ENCODE results near the gene EGR2. TPM values are rescaled to one million over a fixed set of nuclear protein-coding genes. Genes with fewer than 3 reads are reported as not detected.
A peak's percentile ranks its signal among the peaks of the same experiment; 100 is the strongest.

Gene EGR2
- total RNA-seq, 1 donor from 2014 or later = 12.1 TPM

- Mint-ChIP-seq H3K36me3 (ENCODE audit: low read depth, unreplicated experiment) (no peaks in the 10 kb centered on the region), H3K4me3 (ENCODE audit: unreplicated experiment) (no peak overlapping the region), H3K27ac (ENCODE audit: unreplicated experiment) (no peak overlapping the region), H3K27me3 (ENCODE audit: low read depth, unreplicated experiment) (peaks cover 17% of the 10 kb centered on the region), H3K9me3 (ENCODE audit: unreplicated experiment) (no peaks in the 10 kb centered on the region), H3K4me1 (ENCODE audit: low read depth, unreplicated experiment) (no peaks in the 10 kb centered on the region)
- FAIRE-seq = no peak
- H3K9me3 ChIP-seq (ENCODE audit: insufficient read depth, low read depth, low read length) = no peaks in the 10 kb centered on the region
- H3K27me3 ChIP-seq (ENCODE audit: insufficient read depth, low read length) = peaks cover 2% of the 10 kb centered on the region
- no peak overlapping the region for H3K4me3 ChIP-seq (ENCODE audit: insufficient read depth, low read depth, low read length)
- H3K27ac ChIP-seq (ENCODE audit: low read depth, low read length) = no peak overlapping the region
- DNase-seq (ENCODE audit: low read depth) = no peak
- no peak overlapping the region for H3K9ac ChIP-seq (ENCODE audit: low read length)
- no peaks in the 10 kb centered on the region for H3K79me2 ChIP-seq (ENCODE audit: insufficient read depth, low read length)
- H3K4me1 ChIP-seq (ENCODE audit: insufficient read depth, low read length) = no peaks in the 10 kb centered on the region
- no peaks in the 10 kb centered on the region for H4K20me1 ChIP-seq (ENCODE audit: insufficient read depth, low read length)
- no peak overlapping the region for H3K4me2 ChIP-seq (ENCODE audit: low read length)
- no peak overlapping the region for H2AFZ ChIP-seq (ENCODE audit: low read depth, low read length)
- no peak for TF ChIP-seq EZH2 (IDR thresholded peaks at IDR 0.05; ENCODE audit: insufficient read depth, low read length)
- no peak for TF ChIP-seq CTCF (IDR thresholded peaks at IDR 0.05; ENCODE audit: insufficient read depth, low read depth, low read length)
- H3K36me3 ChIP-seq (ENCODE audit: insufficient read depth, low read length) = no peaks in the 10 kb centered on the region
These were observed 44.8 kb upstream of the EGR2 start for GRCh38 chr10:62860946-62861345.

GRCh38 chr10:62858364-62858763, 42.2 kb upstream of the EGR2 start:
- H3K9ac ChIP-seq (ENCODE audit: low read length) = no peak overlapping the region
- H3K27me3 Mint-ChIP-seq (ENCODE audit: low read depth, unreplicated experiment) = peaks cover 12% of the 10 kb centered on the region
- H3K4me3 Mint-ChIP-seq (ENCODE audit: unreplicated experiment) = no peak overlapping the region
- H4K20me1 ChIP-seq (ENCODE audit: insufficient read depth, low read length) = no peaks in the 10 kb centered on the region
- DNase-seq (ENCODE audit: low read depth) = peak; percentile 81
- H3K27ac ChIP-seq (ENCODE audit: low read depth, low read length) = no peak overlapping the region
- H3K36me3 Mint-ChIP-seq (ENCODE audit: low read depth, unreplicated experiment) = no peaks in the 10 kb centered on the region
- H2AFZ ChIP-seq (ENCODE audit: low read depth, low read length) = no peak overlapping the region
- no peaks in the 10 kb centered on the region for H3K9me3 ChIP-seq (ENCODE audit: insufficient read depth, low read depth, low read length)
- H3K4me1 ChIP-seq (ENCODE audit: insufficient read depth, low read length) = no peaks in the 10 kb centered on the region
- no peak overlapping the region for H3K27ac Mint-ChIP-seq (ENCODE audit: unreplicated experiment)
- H3K9me3 Mint-ChIP-seq (ENCODE audit: unreplicated experiment) = no peaks in the 10 kb centered on the region
- TF ChIP-seq CTCF (IDR thresholded peaks at IDR 0.05; ENCODE audit: insufficient read depth, low read depth, low read length) (no peak), EZH2 (IDR thresholded peaks at IDR 0.05; ENCODE audit: insufficient read depth, low read length) (no peak)
- H3K4me2 ChIP-seq (ENCODE audit: low read length) = no peak overlapping the region
- peaks cover 2% of the 10 kb centered on the region for H3K27me3 ChIP-seq (ENCODE audit: insufficient read depth, low read length)
- no peaks in the 10 kb centered on the region for H3K36me3 ChIP-seq (ENCODE audit: insufficient read depth, low read length)
- FAIRE-seq = no peak
- no peaks in the 10 kb centered on the region for H3K79me2 ChIP-seq (ENCODE audit: insufficient read depth, low read length)
- H3K4me1 Mint-ChIP-seq (ENCODE audit: low read depth, unreplicated experiment) = no peaks in the 10 kb centered on the region
- H3K4me3 ChIP-seq (ENCODE audit: insufficient read depth, low read depth, low read length) = no peak overlapping the region

- no peak overlapping the region for H3K4me3 ChIP-seq (ENCODE audit: insufficient read depth, low read depth, low read length)
- TF ChIP-seq CTCF (IDR thresholded peaks at IDR 0.05; ENCODE audit: insufficient read depth, low read depth, low read length) (no peak), EZH2 (IDR thresholded peaks at IDR 0.05; ENCODE audit: insufficient read depth, low read length) (no peak)
- H3K27ac ChIP-seq (ENCODE audit: low read depth, low read length) = no peak overlapping the region
- Mint-ChIP-seq H3K27me3 (ENCODE audit: low read depth, unreplicated experiment) (no peaks in the 10 kb centered on the region), H3K27ac (ENCODE audit: unreplicated experiment) (no peak overlapping the region), H3K4me1 (ENCODE audit: low read depth, unreplicated experiment) (no peaks in the 10 kb centered on the region), H3K36me3 (ENCODE audit: low read depth, unreplicated experiment) (no peaks in the 10 kb centered on the region), H3K9me3 (ENCODE audit: unreplicated experiment) (peaks cover 4% of the 10 kb centered on the region), H3K4me3 (ENCODE audit: unreplicated experiment) (no peak overlapping the region)
- H3K9me3 ChIP-seq (ENCODE audit: insufficient read depth, low read depth, low read length) = no peaks in the 10 kb centered on the region
- H3K36me3 ChIP-seq (ENCODE audit: insufficient read depth, low read length) = no peaks in the 10 kb centered on the region
- no peak overlapping the region for H2AFZ ChIP-seq (ENCODE audit: low read depth, low read length)
- no peak overlapping the region for H3K4me2 ChIP-seq (ENCODE audit: low read length)
- H4K20me1 ChIP-seq (ENCODE audit: insufficient read depth, low read length) = no peaks in the 10 kb centered on the region
- peaks cover 13% of the 10 kb centered on the region for H3K27me3 ChIP-seq (ENCODE audit: insufficient read depth, low read length)
- no peaks in the 10 kb centered on the region for H3K4me1 ChIP-seq (ENCODE audit: insufficient read depth, low read length)
- H3K79me2 ChIP-seq (ENCODE audit: insufficient read depth, low read length) = no peaks in the 10 kb centered on the region
- DNase-seq (ENCODE audit: low read depth) (no peak), FAIRE-seq (no peak)
- no peak overlapping the region for H3K9ac ChIP-seq (ENCODE audit: low read length)
These were observed 39.9 kb upstream of the EGR2 start for GRCh38 chr10:62856021-62856420.
